Left renal pelvis (tissue), 4 donors: ENCODE data around the gene FAM151A. TPM values are rescaled to one million over a fixed set of nuclear protein-coding genes. Genes with fewer than 3 reads are reported as not detected.

Source experiments
- DNase-seq, 4 donors: peaks; one replicate each; pipeline ENCODE4 v3.0.0-alpha.2; 2013; ENCODE audit warnings: low read depth in 4 of 4, low spot score in 3 of 4
- polyA plus RNA-seq, 4 donors: library from polyadenylated mRNA; unstranded; fragments of 120-200 nt; gene quantifications; one replicate each; pipeline ENCODE4 v1.2.1, GENCODE V29; 2013; ENCODE audit not compliant: insufficient read length in 4 of 4

Gene FAM151A
- polyA plus RNA-seq, 4 donors, result 0.91 to 35.5 (median 21.3) TPM

- DNase-seq, result peak in 2 of 4 donors; percentile 56 to 59
Measured at GRCh38 chr1:54581621-54582035, 41.7 kb downstream of the FAM151A start.

- no peak for DNase-seq
Measured at GRCh38 chr1:54580856-54581550, 42.3 kb downstream of the FAM151A start.

- no peak for DNase-seq
Measured at GRCh38 chr1:54579337-54579781, 44.0 kb downstream of the FAM151A start.

GRCh38 chr1:54577612-54578011 is 45.7 kb downstream of the FAM151A start:
- DNase-seq, result peak in 1 of 4 donors; percentile 64

GRCh38 chr1:54575605-54576290 is 47.6 kb downstream of the FAM151A start:
- DNase-seq, result no peak

GRCh38 chr1:54575161-54575560 is 48.2 kb downstream of the FAM151A start:
- no peak for DNase-seq

GRCh38 chr1:54574158-54574778 is 49.1 kb downstream of the FAM151A start:
- no peak for DNase-seq

- DNase-seq, result no peak
Measured at GRCh38 chr1:54572542-54572850, 50.8 kb downstream of the FAM151A start.

- no peak for DNase-seq
Measured at GRCh38 chr1:54571803-54572541, 51.4 kb downstream of the FAM151A start.

GRCh38 chr1:54571326-54571725 is 52.0 kb downstream of the FAM151A start:
- no peak for DNase-seq

- no peak for DNase-seq
Measured at GRCh38 chr1:54570161-54570560, 53.2 kb downstream of the FAM151A start.

GRCh38 chr1:54569339-54569738 is 54.0 kb downstream of the FAM151A start:
- DNase-seq, result no peak

- DNase-seq, result no peak
Measured at GRCh38 chr1:54567961-54568360, 55.4 kb downstream of the FAM151A start.

- no peak for DNase-seq
Measured at GRCh38 chr1:54566438-54567141, 56.7 kb downstream of the FAM151A start.

GRCh38 chr1:54565113-54565501 is 58.2 kb downstream of the FAM151A start:
- no peak for DNase-seq

GRCh38 chr1:54564312-54565112 is 58.8 kb downstream of the FAM151A start:
- DNase-seq, result no peak

GRCh38 chr1:54559771-54560231 is 63.5 kb downstream of the FAM151A start:
- DNase-seq, result no peak
